Liver (tissue), 3 donors: ENCODE data around the gene ANTXR1.

Source experiments
- JUND ChIP-seq, 2 donors: IDR thresholded peaks; 2 replicates each; pipeline ENCODE4 v1.6.1; 2016; ENCODE audit warnings: antibody characterized with exemption in 2 of 2
- RAD21 ChIP-seq, 2 donors: IDR thresholded peaks; 2 replicates each; pipeline ENCODE4 v1.6.1; 2016; ENCODE audit warnings: antibody characterized with exemption in 2 of 2, mild to moderate bottlenecking in 2 of 2
- YY1 ChIP-seq: IDR thresholded peaks from 2 replicates; pipeline ENCODE4 v1.6.1; 2016; ENCODE audit warnings: antibody characterized with exemption, mild to moderate bottlenecking
- TF ChIP-seq, protein P1 (sequence below): fragments of 150-350 bp; IDR thresholded peaks from 2 replicates; pipeline ENCODE4 v1.5.1; 2017; ENCODE audit warnings: improper control_type of control experiment, low read depth, low read length; ENCODE audit not compliant: missing input control
- TF ChIP-seq, protein P2 (sequence below): IDR thresholded peaks from 2 replicates; pipeline ENCODE4 v1.6.1; 2016; ENCODE audit warnings: antibody characterized with exemption
- TF ChIP-seq, protein P3 (sequence below): IDR thresholded peaks from 2 replicates; pipeline ENCODE4 v1.6.1; 2016; ENCODE audit warnings: antibody characterized with exemption, mild to moderate bottlenecking
- donor health status: healthy.
- donor health status: healthy.

DNA sequence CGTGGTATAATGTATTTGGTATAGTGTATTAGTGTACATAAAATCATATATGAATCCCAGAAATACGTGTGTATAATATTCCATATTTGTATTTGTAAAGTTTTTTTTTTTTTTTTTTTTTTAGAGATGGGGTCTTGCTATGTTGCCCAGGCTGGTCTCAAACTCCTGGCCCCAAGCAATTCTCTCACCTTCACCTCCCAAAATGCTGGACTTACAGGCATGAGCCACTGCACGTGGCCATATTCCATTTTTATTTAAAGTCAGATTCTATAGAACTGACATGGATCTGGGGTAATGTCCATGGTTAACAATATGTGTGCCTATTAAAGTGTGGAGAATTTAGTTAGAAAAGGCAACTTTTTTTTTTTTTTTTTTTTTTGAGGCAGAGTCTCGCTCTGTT, 71.5 kb downstream of the ANTXR1 start:
- TF ChIP-seq, protein P1, sequence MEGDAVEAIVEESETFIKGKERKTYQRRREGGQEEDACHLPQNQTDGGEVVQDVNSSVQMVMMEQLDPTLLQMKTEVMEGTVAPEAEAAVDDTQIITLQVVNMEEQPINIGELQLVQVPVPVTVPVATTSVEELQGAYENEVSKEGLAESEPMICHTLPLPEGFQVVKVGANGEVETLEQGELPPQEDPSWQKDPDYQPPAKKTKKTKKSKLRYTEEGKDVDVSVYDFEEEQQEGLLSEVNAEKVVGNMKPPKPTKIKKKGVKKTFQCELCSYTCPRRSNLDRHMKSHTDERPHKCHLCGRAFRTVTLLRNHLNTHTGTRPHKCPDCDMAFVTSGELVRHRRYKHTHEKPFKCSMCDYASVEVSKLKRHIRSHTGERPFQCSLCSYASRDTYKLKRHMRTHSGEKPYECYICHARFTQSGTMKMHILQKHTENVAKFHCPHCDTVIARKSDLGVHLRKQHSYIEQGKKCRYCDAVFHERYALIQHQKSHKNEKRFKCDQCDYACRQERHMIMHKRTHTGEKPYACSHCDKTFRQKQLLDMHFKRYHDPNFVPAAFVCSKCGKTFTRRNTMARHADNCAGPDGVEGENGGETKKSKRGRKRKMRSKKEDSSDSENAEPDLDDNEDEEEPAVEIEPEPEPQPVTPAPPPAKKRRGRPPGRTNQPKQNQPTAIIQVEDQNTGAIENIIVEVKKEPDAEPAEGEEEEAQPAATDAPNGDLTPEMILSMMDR = no peak
- TF ChIP-seq, protein P2, sequence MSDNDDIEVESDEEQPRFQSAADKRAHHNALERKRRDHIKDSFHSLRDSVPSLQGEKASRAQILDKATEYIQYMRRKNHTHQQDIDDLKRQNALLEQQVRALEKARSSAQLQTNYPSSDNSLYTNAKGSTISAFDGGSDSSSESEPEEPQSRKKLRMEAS = no peak
- TF ChIP-seq YY1 (no peak), JUND (IDR thresholded peaks at IDR 0.05) (no peak), RAD21 (IDR thresholded peaks at IDR 0.05) (no peak)
- TF ChIP-seq, protein P3, sequence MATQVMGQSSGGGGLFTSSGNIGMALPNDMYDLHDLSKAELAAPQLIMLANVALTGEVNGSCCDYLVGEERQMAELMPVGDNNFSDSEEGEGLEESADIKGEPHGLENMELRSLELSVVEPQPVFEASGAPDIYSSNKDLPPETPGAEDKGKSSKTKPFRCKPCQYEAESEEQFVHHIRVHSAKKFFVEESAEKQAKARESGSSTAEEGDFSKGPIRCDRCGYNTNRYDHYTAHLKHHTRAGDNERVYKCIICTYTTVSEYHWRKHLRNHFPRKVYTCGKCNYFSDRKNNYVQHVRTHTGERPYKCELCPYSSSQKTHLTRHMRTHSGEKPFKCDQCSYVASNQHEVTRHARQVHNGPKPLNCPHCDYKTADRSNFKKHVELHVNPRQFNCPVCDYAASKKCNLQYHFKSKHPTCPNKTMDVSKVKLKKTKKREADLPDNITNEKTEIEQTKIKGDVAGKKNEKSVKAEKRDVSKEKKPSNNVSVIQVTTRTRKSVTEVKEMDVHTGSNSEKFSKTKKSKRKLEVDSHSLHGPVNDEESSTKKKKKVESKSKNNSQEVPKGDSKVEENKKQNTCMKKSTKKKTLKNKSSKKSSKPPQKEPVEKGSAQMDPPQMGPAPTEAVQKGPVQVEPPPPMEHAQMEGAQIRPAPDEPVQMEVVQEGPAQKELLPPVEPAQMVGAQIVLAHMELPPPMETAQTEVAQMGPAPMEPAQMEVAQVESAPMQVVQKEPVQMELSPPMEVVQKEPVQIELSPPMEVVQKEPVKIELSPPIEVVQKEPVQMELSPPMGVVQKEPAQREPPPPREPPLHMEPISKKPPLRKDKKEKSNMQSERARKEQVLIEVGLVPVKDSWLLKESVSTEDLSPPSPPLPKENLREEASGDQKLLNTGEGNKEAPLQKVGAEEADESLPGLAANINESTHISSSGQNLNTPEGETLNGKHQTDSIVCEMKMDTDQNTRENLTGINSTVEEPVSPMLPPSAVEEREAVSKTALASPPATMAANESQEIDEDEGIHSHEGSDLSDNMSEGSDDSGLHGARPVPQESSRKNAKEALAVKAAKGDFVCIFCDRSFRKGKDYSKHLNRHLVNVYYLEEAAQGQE = no peak
